Activated CD4-positive, CD25-positive, alpha-beta regulatory T cell treated with anti-CD3 and anti-CD28 coated beads, Interleukin-2, amount 50 U/mL, for 24 hours (primary cell): Measurements from ENCODE around the gene CRYBA1.

Source experiments
- ATAC-seq, 2 donors: fragments of 150-1000 bp; cut with Tn5 transposase; one replicate each; pipeline ENCODE4 v1.10.0; 2021; ENCODE audit warnings: mild to moderate bottlenecking in 1 of 2, moderate library complexity in 1 of 2

CRYBA1 gene

GRCh38 chr17:29283961-29284360 lies 37.3 kb downstream of the CRYBA1 start:
- no peak for ATAC-seq

DNA sequence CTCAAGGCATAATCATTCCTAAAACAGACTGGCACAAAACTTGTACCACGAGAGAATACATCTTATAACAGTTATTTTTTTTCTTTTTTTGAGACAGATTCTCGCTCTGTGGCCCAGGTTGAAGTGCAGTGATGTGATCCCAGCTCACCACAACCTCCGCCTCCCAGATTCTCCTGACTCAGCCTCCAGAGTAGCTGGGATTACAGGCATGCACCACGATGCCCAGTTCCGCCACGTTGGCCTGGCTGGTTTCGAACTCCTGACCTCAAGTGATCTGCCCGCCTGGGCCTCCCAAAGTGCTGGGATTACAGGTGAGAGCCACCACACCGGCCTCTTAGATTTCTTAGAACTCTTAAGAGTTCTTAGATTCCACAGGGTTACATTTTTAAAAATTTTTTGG lies 43.2 kb downstream of the CRYBA1 start:
- ATAC-seq, result no peak

DNA sequence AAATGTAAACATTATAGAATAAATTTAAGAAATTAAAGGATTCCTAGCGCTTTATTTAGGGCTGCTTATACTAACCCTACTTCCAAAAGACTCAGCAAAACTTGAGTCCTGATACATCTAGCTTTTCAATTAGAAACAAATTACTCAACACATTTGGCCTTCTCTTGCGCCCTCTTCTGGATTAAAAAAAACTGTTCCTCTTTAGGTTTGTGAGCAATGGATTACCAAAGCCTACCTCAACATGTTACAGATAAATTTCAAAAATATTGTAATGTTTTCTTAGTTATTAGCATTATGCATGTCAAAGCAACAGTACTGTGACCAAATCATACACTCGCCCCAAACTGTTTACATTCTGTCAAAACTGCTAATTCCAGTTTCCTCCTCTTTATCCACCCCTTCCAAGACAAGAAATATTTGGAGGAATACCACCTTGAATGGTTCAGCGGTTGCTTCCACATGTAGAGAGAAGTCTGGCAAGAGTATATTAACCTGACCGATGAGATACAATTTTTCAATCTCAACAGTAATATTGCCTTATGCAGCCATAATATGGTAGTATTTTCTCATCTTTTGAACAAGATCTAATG lies 44.6 kb downstream of the CRYBA1 start:
- no peak for ATAC-seq

DNA sequence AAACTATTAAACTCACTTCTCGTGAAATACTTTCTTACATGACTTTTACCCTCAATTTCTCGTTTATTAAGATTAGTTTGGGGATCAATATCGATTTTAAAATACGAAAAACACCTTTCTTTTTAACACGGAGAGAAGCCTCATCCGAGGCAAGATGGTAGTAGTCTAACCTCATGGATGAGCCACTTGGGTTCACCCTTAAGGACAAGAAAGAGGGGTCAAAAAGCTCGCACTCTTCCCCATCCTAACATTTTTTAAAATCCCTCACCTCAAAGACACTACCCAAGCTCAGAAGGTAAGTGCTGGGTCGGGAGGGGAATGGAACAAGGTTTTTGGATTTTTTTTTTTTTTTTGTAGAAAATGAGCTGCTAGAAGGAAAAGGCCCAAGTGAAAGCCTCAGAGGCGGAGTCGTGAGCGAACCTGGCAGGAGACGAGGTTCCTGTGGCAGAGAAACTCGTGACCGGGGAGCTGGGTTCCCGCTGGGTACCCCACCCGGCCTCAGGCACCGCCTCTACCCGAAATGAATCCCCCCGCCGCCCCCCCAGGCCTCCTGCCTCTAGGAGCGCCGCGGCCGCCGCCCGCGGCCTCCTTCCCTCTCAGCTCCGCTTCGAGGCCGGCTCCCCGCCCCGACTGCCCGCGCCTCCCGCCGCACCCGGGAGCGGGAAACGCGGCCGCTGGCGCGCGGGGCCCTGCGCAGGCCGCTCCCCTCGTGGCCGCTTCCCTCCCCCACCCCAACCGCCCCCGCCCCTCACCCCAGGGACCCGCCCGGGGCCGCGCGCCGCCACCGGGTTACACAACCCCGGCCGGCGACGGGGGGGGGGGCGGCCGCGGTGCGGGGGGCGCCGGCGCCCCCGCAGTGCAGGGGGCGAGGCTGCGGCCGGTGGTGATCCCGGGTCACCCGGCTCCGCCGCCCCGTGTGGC lies 45.7 kb downstream of the CRYBA1 start:
- no peak for ATAC-seq

GRCh38 chr17:29292992-29293889 lies 46.6 kb downstream of the CRYBA1 start:
- ATAC-seq, result peak; percentile 14 to 16

DNA sequence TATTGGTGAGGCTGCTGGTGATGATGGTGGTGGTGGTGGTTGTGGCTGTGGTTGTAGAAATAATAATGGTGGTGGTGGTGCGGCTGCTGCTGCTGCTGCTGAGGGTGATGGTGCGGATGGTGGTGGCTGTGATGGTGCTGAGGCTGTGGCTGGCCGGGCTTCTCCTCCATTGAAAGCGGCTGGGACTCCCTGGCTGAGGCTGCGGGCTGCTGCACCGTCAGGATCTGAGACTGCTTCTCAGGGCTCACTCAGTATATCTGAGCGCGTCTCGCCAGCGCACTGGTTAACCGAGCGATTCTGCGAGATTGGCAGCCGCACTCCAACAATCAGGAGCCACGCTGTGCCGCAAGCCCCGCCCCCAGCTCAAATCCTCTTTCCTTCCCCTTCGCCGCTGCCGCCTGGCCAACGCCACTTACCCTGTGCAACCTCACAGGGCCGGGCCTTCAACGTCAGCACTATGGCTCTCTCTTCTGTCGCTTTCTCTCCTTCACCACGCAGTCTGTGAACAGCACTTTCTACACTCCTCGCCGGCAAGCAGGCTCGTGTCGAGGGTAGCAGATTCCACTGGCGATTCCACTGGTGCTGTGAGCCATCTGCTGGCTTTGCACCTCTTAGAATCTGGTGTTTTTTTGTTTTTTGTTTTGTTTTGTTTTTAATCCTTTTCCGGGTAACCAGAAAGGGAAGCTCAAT lies 47.4 kb downstream of the CRYBA1 start, which contains the start of gene NUFIP2:
TSS of gene NUFIP2 (minus strand) at position 259 of the 690 bp plus-strand sequence. CDS start at position 170, 89 bp downstream.
- peak; percentile 93 to 94 for ATAC-seq

DNA sequence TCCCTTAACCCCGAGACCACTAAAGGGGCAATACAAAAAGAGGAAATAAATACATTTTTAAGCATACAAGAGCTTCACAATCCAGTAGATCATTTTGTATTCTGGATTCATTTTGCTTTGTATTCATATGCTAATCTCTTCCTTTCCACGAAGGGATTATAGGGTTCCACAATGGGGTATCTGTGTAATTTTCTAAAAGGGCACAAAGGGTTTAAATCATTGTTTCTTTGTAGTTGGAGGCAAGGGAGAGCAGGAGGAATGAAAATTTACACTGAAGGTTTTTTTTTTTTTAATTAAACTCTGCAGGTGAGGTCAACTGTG lies 47.9 kb downstream of the CRYBA1 start:
- ATAC-seq, result no peak

GRCh38 chr17:29295420-29295819 lies 48.8 kb downstream of the CRYBA1 start:
- no peak for ATAC-seq

GRCh38 chr17:29299031-29299430 lies 52.4 kb downstream of the CRYBA1 start:
- no peak for ATAC-seq

- no peak for ATAC-seq
These were observed 56.7 kb downstream of the CRYBA1 start for GRCh38 chr17:29303386-29303785.
